K562 (cell line): ENCODE data around the gene DPEP2NB.

ENCODE experiments used
- ATF2 ChIP-seq: sonication (generic); formaldehyde crosslinking; IDR thresholded peaks from 2 replicates; pipeline ENCODE4 v1.8.1; 2022; ENCODE audit warnings: missing genetic modification reagents
- BRD9 ChIP-seq: fragments of 450-650 bp; IDR thresholded peaks from 2 replicates; pipeline ENCODE4 v1.6.1; 2018; ENCODE audit warnings: low read depth; ENCODE audit not compliant: partially characterized antibody
- CBFB ChIP-seq: sonication (generic); formaldehyde crosslinking; IDR thresholded peaks from 2 replicates; pipeline ENCODE4 v1.4.0; 2020; ENCODE audit warnings: mild to moderate bottlenecking, missing genetic modification reagents
- CBX5 ChIP-seq: IDR thresholded peaks from 2 replicates; pipeline ENCODE4 v1.6.1; 2014; ENCODE audit warnings: low read depth, borderline replicate concordance
- ESRRA ChIP-seq: fragments of 450-650 bp; IDR thresholded peaks from 2 replicates; pipeline ENCODE4 v1.6.1; 2014; ENCODE audit warnings: low read depth, mild to moderate bottlenecking, moderate library complexity, borderline replicate concordance
- NFIC ChIP-seq: fragments of 450-650 bp; IDR thresholded peaks from 2 replicates; pipeline ENCODE4 v1.6.1; 2017; ENCODE audit warnings: mild to moderate bottlenecking, inconsistent platforms
- NKRF ChIP-seq: fragments of 450-650 bp; IDR thresholded peaks from 2 replicates; pipeline ENCODE4 v1.6.1; 2016; ENCODE audit warnings: borderline replicate concordance
- POLR2AphosphoS5 ChIP-seq: IDR thresholded peaks from 2 replicates; pipeline ENCODE4 v1.6.1; 2011; ENCODE audit warnings: mild to moderate bottlenecking, low read depth, low read length, moderate library complexity; ENCODE audit not compliant: control insufficient read depth, insufficient read depth
- TCF3 ChIP-seq: sonication (generic); formaldehyde crosslinking; IDR thresholded peaks from 2 replicates; pipeline ENCODE4 v1.4.0; 2020; ENCODE audit warnings: mild to moderate bottlenecking, missing genetic modification reagents
- TRIM28 ChIP-seq: fragments of 450-650 bp; IDR thresholded peaks from 2 replicates; pipeline ENCODE4 v1.6.1; 2017

- TF ChIP-seq POLR2AphosphoS5 (no peak), CBX5 (no peak), TCF3 (CRISPR knock-in tag) (no peak), ATF2 (no peak), CBFB (CRISPR knock-in tag) (no peak), ESRRA (no peak), BRD9 (no peak), NKRF (no peak), TRIM28 (no peak), NFIC (no peak)
Measured at GRCh38 chr16:67979955-67980678, 35.6 kb downstream of the DPEP2NB start, which contains the start of gene DPEP3.
